Measurements from ENCODE around the gene OR2L3.
"Not testable (repeated sequence)": the region's sequence is repeated elsewhere in the genome, so short reads cannot be mapped to it uniquely, and the experiment has no call there.

Gene OR2L3

GRCh38 chr1:248046536-248046935 lies at the start of gene OR2L3:
Gene OR2L3 (plus strand): TSS chr1:248046836. CDS start chr1:248060682, 13,846 bp downstream.
- DNase-seq: no peak

GRCh38 chr1:247998811-247999210 lies 47.8 kb upstream of the OR2L3 start:
- DNase-seq: no peak

- no peak for DNase-seq
Measured at GRCh38 chr1:248000169-248000568, 46.5 kb upstream of the OR2L3 start.

- no peak for DNase-seq
Measured at GRCh38 chr1:248007778-248008177, 38.9 kb upstream of the OR2L3 start.

- no peak for DNase-seq
Measured at GRCh38 chr1:248009681-248010080, 37.0 kb upstream of the OR2L3 start.

GRCh38 chr1:248013229-248013710 lies 33.4 kb upstream of the OR2L3 start, which contains the start of gene OR2L5:
Gene OR2L5 (plus strand): TSS chr1:248013660. CDS start chr1:248021948, 8,288 bp downstream.
- no peak for DNase-seq

- no peak for DNase-seq
Measured at GRCh38 chr1:248015803-248016202, 30.8 kb upstream of the OR2L3 start.

- no peak for DNase-seq
Measured at GRCh38 chr1:248029770-248030169, 16.9 kb upstream of the OR2L3 start, which contains the start of gene OR2L2. Gene OR2L2 (plus strand): TSS chr1:248030070. CDS start chr1:248038268, 8,198 bp downstream.

- DNase-seq: no peak
Measured at GRCh38 chr1:248045209-248045608, 1.4 kb upstream of the OR2L3 start.

- no peak for DNase-seq
Measured at GRCh38 chr1:248047008-248047407, 372 bp downstream of the OR2L3 start.

GRCh38 chr1:248054671-248055070 lies 8.0 kb downstream of the OR2L3 start:
- DNase-seq: no peak

GRCh38 chr1:248055261-248055660 lies 8.6 kb downstream of the OR2L3 start:
- no peak for DNase-seq

GRCh38 chr1:248065071-248065470 lies 18.4 kb downstream of the OR2L3 start:
- DNase-seq: no peak

- DNase-seq: no peak
Measured at GRCh38 chr1:248065604-248066003, 19.0 kb downstream of the OR2L3 start.

- not testable (repeated sequence) for DNase-seq
Measured at GRCh38 chr1:248083864-248084263, 37.2 kb downstream of the OR2L3 start.

- no peak for DNase-seq
Measured at GRCh38 chr1:248094884-248095283, 48.2 kb downstream of the OR2L3 start, which contains the start of gene OR2L13. Gene OR2L13 (plus strand): TSS chr1:248095184. CDS start chr1:248099376, 4,192 bp downstream.

- no peak for DNase-seq
Measured at GRCh38 chr1:248098529-248098928, 51.9 kb downstream of the OR2L3 start.

GRCh38 chr1:248102847-248103246 lies 56.2 kb downstream of the OR2L3 start:
- DNase-seq: no peak

GRCh38 chr1:248111157-248111556 lies 64.5 kb downstream of the OR2L3 start:
- DNase-seq: no peak

Data from NCI-H2081 treated with DMSO at 0.1 percent for 48 hours (cell line).